Fibroblast of skin of right biceps (primary cell): Measurements from ENCODE around the gene SPACDR.
"Not testable (repeated sequence)": the region's sequence is repeated elsewhere in the genome, so short reads cannot be mapped to it uniquely, and the experiment has no call there.

ENCODE experiments used
- DNase-seq: peaks from one replicate; pipeline ENCODE4 v3.0.0-alpha.2; 2013

SPACDR gene

GRCh38 chr7:100464210-100464660 is at the start of gene SPACDR:
TSS of gene SPACDR (minus strand) at chr7:100464260. CDS start at chr7:100464025, 235 bp downstream.
- peak; percentile 22 for DNase-seq

DNA sequence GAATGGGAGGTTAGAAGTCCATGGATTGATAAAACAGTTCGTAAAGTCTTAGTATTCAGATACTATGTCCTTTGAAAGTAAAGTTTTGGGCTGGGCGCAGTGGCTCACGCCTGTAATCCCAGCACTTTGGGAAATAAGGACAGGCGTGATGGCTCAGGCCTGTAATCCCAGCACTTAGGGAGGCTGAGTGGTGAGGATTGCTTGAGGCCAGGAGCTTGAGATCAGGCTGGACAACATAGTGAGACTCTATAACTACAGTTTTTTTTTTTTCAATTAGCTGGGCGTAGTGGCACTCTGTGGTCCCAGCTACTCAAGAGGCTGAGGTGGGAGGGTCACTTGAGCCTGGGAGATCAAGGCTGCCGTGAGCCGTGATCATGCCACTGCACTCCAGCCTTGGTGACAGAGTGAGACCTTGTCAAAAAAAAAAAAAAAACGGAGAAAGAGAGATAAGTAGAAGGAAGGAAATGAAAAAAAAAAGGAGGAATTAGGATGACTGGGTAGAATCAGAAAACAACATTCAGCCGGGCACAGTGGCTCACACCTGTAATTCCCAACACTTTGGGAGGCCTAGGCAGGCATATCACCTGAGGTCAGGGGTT is 49.3 kb upstream of the SPACDR start:
- no peak for DNase-seq

DNA sequence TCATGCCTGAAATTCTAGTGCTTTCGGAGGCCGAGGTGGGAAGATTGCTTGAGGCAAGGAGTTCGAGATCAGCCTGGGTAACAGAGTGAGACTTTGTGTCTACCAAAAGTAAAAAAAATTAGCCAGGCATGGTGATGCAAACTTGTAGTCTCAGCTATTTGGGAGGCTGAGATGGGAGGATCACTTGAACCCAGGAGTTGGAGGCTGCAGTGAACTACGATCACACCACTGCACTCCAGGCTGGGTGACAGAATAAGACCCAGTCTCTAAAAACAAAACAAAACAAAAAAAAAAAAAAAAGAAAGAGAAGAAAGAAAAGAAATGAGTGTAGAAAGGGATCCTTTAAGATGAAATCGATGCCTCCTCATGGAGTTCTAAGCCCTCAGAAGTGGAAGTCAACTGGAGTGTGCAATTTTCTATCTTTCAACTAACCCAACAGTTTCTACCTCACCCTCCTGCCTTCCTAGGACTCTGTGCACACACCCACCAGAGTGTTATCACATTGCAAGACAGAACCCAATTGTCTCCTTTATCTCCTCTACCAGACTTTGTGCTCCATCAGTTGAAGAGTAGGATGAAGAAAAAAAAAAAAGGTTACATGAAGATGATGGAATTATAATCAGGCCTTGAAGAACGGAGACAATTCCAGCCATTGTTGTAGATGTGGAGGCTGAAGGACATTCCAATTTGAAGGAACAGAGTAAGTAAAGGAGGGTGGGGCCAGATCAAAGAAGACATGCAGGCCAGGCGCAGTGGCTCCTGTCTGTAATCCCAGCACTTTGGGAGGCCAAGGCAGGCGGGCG is 46.6 kb upstream of the SPACDR start:
- no peak for DNase-seq

DNA sequence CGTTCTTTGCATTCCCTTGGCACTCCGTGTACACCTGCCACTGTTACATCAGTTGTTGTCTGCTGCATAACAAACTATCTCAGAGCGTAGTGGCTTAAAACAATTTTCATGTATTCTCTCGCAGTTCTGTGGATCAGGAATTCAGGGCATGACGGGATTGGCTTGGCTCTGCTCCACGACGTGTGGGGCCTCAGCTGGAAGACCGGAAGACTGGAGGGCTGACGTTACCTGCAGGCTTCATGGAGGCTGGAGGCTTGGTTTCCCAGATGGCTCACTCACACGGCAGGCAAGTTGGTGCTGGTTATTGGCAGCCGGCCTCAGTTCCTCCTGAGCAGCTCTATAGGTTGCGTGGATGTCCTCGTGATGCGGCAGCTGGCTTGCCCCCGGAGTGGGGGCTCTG is 45.2 kb upstream of the SPACDR start:
- DNase-seq: peak; percentile 92

DNA sequence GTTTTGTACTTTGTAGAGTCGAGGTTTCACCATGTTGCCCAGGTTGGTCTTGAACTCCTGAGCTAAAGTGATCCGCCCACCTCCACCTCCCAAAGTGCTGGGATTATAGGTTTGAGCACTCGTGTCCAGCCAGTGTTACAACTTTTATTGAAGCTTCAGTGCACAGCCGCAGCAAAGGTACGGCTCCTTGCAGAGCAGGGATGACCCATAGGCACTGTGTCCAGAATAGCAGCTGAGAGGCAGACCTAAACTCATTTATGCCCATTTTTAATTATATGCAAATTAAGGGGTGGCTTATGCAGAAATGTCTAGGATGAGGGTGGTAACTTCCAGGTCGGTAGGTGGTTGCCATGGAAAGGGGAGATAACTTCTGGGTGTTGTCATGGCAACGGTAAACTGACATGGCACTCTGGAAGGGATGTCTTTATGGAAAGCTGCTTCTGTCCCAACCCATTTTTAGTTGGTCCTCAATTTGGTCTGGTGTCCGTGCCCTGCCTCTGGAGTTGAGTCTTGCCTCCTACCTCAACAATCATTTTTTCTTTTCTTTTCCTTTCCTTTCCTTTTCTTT is 42.4 kb upstream of the SPACDR start:
- no peak for DNase-seq

GRCh38 chr7:100504887-100505611 is 41.0 kb upstream of the SPACDR start:
- DNase-seq: no peak

- not testable (repeated sequence) for DNase-seq
These were observed 40.0 kb upstream of the SPACDR start for GRCh38 chr7:100504031-100504430.

DNA sequence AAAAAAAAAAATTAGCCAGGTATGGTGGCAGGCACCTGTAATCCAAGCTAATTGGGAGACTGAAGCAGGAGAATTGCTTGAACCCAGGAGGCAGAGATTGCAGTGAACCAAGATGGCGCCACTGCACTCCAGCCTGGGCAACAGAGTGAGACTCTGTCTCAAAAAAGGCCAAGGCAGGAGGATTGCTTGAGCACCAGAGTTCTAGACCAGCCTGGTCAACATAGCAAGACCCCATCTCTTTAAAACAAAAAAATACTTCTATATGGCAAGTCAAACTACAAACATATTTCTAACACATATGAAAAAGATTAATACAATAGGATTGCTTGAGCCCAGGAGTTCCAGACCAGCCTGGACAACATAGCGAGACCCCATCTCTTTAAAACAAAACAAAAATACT is 36.7 kb upstream of the SPACDR start:
- not testable (repeated sequence) for DNase-seq

DNA sequence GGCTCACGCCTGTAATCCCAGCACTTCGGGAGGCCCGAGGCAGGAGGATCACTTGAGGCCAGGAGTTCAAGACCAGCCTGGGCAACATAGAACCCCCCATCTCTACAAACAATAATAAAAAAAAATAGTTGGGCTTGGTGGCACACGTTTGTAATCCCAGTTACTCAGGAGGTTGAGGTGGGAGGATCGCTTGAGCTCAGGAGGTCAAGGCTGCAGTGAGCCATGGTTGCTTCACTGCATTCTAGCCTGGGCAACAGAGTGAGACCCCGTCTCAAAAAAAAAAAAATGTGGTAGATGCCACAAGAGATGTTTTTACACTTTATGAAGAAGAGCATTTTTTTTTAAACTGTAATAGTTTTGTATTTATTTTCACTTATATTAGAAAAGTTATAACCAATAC is 32.4 kb upstream of the SPACDR start:
- no peak for DNase-seq

- no peak for DNase-seq
These were observed 29.6 kb upstream of the SPACDR start for GRCh38 chr7:100493476-100494264.

DNA sequence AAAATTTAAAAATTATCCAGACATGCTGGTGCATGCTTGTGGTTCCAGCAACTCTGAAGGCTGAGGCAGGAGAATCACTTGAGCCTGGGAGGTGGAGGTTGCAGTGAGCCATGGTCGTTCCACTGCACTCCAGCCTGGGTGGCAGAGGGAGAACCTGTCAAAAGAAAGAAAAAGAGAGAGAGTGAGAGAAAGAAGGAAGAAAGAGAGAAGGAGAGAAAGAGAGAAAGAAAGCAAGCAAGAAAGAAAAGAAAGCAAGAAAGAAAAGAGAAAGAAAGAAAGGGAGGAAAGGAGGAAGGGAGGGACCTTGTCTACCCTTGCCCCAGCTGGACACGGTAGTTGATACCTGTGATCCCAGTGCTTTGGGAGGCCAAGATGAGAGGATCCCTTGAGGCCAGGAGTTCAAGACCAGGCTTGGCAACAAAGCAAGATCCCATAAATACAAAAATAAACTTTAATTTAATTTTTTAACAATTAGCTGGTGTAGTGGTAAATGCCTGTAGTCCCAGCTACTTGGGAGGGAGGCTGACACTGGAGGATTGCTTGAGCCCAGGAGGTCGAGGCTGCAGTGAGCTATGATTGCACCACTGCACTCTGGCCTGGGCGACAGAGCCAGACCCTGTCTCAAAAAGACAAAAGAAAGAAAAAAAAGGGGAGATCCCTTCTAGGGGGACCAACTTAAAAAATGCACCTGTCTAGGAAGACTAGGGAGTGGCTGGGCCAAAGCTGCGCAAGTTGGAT is 28.8 kb upstream of the SPACDR start:
- no peak for DNase-seq

DNA sequence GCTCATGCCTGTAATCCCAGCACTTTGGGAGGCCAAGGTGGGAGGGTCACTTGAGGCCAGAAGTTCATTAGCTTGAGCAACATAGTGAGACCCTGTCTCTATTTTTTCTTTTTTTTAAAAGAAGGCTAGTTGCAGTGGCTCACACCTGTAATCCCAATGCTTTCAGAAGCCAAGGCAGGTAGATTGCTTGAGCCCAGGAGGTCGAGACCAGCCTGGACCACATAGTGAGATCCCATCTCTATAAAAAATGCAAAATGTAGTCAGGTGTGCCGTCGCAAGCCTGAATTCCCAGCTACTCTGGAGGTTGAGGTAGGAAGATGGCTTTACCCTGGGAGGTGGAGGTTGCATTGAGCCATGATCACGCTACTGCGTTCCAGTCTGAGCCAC is 27.1 kb upstream of the SPACDR start:
- DNase-seq: no peak

GRCh38 chr7:100490483-100491191 is 26.6 kb upstream of the SPACDR start:
- DNase-seq: no peak

- DNase-seq: peak; percentile 94
These were observed 25.8 kb upstream of the SPACDR start for GRCh38 chr7:100489824-100490223.

DNA sequence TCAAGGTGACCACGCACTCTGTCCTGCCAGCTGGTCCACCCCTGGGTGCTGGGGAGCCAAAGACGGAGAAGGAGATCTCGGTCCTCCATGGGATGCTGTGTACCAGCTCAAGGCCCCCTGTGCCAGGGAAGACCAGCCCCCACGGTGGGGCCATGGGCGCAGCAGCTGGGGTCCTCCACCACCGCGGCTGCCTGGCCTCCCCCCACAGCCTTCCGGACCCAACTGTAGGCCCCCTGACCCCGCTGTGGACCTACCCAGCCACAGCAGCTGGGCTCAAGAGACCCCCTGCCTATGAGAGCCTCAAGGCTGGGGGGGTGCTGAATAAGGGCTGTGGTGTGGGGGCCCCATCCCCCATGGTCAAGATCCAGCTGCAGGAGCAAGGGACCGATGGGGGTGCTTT is 25.1 kb upstream of the SPACDR start:
- no peak for DNase-seq

DNA sequence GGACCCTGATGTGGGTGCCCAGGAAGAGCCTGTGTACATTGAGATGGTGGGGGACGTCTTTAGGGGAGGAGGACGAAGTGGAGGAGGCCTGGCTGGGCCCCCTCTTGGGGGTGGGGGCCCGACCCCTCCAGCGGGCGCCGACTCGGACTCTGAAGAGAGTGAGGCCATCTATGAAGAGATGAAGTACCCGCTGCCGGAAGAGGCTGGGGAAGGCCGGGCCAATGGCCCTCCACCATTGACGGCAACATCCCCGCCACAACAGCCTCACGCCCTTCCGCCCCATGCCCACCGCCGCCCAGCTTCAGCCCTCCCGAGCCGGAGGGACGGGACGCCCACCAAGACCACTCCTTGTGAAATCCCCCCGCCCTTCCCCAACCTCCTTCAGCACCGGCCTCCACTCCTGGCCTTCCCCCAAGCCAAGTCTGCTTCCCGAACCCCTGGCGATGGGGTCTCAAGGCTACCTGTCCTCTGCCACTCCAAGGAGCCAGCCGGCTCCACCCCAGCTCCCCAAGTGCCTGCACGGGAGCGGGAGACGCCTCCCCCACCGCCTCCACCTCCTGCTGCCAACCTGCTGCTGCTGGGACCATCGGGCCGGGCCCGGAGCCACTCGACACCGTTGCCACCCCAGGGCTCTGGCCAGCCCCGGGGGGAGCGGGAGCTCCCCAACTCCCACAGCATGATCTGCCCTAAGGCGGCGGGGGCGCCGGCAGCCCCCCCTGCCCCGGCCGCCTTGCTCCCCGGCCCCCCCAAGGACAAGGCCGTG is 24.5 kb upstream of the SPACDR start:
- DNase-seq: no peak

- DNase-seq: peak; percentile 64
These were observed 22.8 kb upstream of the SPACDR start for GRCh38 chr7:100486753-100487446.

GRCh38 chr7:100486111-100486636 is 22.1 kb upstream of the SPACDR start:
- DNase-seq: no peak

DNA sequence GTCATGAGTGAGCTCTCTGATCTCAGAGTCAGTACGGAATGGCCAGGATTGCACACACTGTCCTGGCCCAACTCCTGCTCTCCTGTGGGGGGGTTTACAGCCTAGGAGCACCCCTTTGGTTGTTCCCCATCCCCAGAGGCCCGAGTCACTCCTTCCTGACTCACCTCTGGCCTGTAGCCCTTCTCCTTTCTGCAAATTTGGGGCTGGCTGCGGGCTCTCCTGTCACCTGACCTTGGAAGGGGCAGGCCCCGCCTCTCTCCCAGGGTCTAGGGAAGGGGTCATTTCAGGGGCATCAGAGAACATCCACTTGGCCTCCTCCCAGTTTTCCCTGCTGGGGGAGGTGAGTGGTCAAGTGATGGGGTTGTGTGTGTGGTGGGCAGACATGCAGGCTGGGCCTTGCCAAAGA is 21.4 kb upstream of the SPACDR start:
- no peak for DNase-seq

GRCh38 chr7:100484673-100485045 is 20.6 kb upstream of the SPACDR start:
- DNase-seq: no peak
